NB4 (cell line): ENCODE measurements around the gene USP30.
A peak's percentile ranks its signal among the peaks of the same experiment; 100 is the strongest.

ENCODE experiments used
- DNase-seq: peaks from one replicate; pipeline ENCODE4 v3.0.0; 2010; ENCODE audit warnings: low read depth
- H3K4me3 ChIP-seq: one replicate; pipeline ENCODE4 v1.5.1; 2011; ENCODE audit warnings: mild to moderate bottlenecking, low read depth, low read length, moderate library complexity
- CTCF ChIP-seq: IDR thresholded peaks from one replicate; pipeline ENCODE4 v1.5.1; 2012; ENCODE audit warnings: low read depth, low read length
- MAX ChIP-seq: IDR thresholded peaks from 2 replicates; pipeline ENCODE4 v1.6.1; 2011; ENCODE audit warnings: low read depth, low read length
- MYC ChIP-seq: IDR thresholded peaks from 2 replicates; pipeline ENCODE4 v1.6.1; 2011; ENCODE audit warnings: low read depth, low read length
- POLR2A ChIP-seq: IDR thresholded peaks from 2 replicates; pipeline ENCODE4 v1.6.1; 2011; ENCODE audit warnings: mild to moderate bottlenecking; ENCODE audit not compliant: insufficient read length; ENCODE audit errors: extremely low read depth

USP30 gene

GRCh38 chr12:109092497-109093021 is 40.2 kb downstream of the USP30 start:
- TF ChIP-seq MAX, result no peak
- H3K4me3 ChIP-seq, result peak overlapping the region; percentile 78
- peak; percentile 66 for DNase-seq

- peak; percentile 96 for DNase-seq
- TF ChIP-seq POLR2A, result peak; percentile 77
- peak; percentile 98 for TF ChIP-seq CTCF
- peak; percentile 99 for TF ChIP-seq MYC
- TF ChIP-seq MAX, result peak; percentile 98
- H3K4me3 ChIP-seq, result peak within 1 kb of the TSS; percentile 78
These were observed 40.9 kb downstream of the USP30 start, which contains the start of gene ALKBH2 for GRCh38 chr12:109093022-109093918. ALKBH2 (minus strand) TSS chr12:109093472; CDS start chr12:109092786, 686 bp downstream.

GRCh38 chr12:109097140-109097434 is 44.7 kb downstream of the USP30 start:
- H3K4me3 ChIP-seq, result peak overlapping the region; percentile 64
- no peak for DNase-seq
- TF ChIP-seq POLR2A (no peak), MYC (no peak), MAX (no peak), CTCF (no peak)

GRCh38 chr12:109097435-109098182 is 45.2 kb downstream of the USP30 start, which contains the start of gene UNG:
UNG (plus strand) TSS chr12:109097597; CDS start chr12:109097680, 83 bp downstream.
- DNase-seq, result peak; percentile 98
- TF ChIP-seq CTCF (no peak), POLR2A (peak; percentile 83), MYC (peak; percentile 91), MAX (peak; percentile 97)
- H3K4me3 ChIP-seq, result peak within 1 kb of the TSS; percentile 67

GRCh38 chr12:109098183-109098604 is 45.8 kb downstream of the USP30 start:
- DNase-seq, result no peak
- TF ChIP-seq MYC, result no peak; the same call in 1 of the 2 replicates
- no peak for TF ChIP-seq CTCF
- TF ChIP-seq POLR2A, result no peak
- no peak for TF ChIP-seq MAX
- H3K4me3 ChIP-seq, result peak overlapping the region; percentile 67

- no peak for DNase-seq
- peak overlapping the region; percentile 67 for H3K4me3 ChIP-seq
- no peak for TF ChIP-seq POLR2A
These were observed 46.3 kb downstream of the USP30 start for GRCh38 chr12:109098651-109099050.
